GM21619 (cell line): ENCODE data around the gene CADPS.
"Not testable (repeated sequence)": the region's sequence is repeated elsewhere in the genome, so short reads cannot be mapped to it uniquely, and the experiment has no call there.

ENCODE experiments used
- ATAC-seq: cut with Tn5 transposase; IDR thresholded peaks from one replicate; pipeline ENCODE4 v1.9.1; 2021; ENCODE audit not compliant: unreplicated experiment

The CADPS gene

GRCh38 chr3:62602987-62603386 lies 272.2 kb downstream of the CADPS start:
- no peak for ATAC-seq

DNA sequence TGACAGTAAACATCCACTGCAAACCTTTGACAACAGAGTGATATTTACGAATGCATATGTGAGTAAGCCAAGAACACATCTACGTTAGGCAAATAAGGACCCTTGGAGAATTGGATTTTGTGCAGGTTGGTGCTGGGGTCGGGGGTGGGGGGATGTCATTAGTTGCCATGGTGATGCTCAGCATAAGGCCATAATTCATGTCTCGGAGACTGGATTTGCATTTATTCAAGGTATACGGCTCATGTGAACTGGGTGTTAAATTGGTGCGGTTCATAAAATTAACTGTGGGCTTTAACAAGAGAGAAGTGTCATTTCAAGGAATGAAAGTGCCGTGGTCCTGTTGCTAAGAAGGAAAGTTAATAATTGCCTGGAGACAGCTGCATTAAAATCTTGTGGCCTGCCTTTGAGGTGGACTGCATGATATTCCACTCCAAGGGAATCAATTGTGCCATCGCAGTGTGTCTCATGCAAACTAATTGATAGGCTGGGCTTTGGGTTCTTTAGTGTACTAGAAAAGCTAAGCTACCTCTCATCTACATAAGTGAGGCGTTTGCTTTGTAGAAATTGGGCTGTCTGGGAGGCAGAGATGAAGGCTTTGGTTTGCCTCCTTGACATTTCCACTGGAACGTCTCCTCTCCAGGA lies 273.0 kb downstream of the CADPS start:
- ATAC-seq: no peak

DNA sequence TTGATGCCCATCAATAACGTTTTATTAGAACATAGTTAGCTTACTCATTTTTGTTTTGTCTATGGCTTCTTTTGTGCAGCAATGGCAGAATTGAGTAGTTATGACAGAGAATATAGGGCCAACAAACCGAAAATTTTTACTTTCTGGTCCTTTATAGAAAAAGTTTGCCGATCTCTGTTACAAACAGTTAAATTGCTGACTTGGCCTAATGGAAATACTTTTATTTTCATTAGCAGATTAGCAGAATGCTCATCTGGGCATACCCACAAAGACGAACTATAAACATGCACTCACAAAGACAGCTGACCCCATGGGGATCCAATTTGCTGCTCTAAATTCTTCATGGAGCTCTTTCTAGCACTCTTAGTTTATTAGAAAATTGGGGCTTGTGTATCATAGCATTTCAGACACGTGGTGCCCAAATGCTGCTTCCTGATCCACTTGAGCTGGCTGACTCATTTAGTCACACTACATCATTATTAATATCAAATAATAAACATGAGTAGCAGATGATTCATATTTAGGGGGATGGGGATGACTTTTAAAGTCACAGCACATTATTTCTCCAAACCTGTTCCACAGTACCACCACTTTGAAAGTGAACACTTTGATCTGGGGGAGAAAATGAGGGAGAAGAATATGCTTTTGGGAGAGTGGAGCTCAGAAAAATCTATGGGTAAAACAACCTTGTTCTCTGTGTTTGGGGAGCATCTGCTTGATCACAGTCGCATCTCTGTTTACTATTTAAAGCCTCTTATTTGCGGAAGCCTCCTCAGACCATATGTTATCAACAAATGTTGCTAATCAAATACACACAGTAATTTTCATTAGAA lies 273.8 kb downstream of the CADPS start:
- no peak for ATAC-seq

DNA sequence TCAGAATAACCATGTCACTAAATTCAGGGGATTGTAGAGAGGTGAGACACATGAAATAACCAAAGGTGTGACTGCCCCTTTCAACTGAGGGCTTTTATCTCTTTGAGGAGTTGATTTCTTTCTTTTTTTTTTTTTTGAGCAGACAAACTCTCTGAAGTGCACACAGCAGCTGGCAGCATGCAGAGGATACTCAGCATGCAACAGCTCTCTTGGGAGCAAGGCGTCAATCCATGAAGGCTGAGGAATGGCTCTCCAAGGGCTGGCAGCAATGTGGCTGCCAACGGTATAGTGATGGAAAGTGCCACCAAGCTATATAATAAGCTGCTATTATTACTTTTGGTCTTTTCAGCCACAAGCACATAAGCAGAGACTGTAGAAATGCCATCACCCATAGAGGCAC lies 275.2 kb downstream of the CADPS start:
- ATAC-seq: no peak

GRCh38 chr3:62597491-62597890 lies 277.7 kb downstream of the CADPS start:
- no peak for ATAC-seq

DNA sequence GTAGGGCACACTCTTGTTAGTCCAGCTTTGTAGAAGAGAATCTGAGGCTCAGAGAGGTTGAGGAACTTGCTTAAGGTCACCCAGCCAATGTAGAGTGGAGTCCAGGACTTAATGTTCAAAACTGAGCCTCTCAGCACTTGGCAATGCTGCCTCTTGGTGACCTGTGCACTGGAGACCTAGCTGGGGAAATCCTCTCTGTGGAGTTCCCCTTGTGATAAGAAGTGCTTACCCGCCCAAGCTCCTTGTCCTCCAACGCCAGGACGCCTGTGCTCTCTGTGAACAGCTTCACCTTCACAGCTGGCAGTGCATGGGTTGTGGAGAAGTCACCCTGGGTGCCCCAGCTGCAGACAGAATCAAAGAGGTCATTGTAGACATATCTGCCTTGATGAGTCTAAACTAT lies 282.8 kb downstream of the CADPS start:
- ATAC-seq: no peak

DNA sequence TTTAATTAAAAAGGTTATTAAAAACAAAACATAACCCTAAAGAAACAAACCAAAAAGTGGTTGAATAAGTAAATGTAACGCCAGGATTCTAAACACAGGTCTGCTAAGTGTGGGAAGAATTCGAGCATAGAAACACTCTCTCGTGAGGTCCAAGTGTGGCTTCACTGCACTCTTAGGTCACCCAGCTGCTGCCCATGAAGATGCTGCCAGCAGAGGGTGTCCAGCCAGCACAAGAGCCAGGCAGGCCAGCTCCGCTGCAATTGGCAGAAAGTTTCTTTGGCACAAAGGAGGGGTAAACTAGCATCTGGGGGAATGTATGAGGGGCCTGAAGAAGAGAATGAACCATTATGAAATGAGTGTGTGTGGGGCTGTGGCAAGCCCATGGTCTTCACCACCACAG lies 286.1 kb downstream of the CADPS start:
- no peak for ATAC-seq

DNA sequence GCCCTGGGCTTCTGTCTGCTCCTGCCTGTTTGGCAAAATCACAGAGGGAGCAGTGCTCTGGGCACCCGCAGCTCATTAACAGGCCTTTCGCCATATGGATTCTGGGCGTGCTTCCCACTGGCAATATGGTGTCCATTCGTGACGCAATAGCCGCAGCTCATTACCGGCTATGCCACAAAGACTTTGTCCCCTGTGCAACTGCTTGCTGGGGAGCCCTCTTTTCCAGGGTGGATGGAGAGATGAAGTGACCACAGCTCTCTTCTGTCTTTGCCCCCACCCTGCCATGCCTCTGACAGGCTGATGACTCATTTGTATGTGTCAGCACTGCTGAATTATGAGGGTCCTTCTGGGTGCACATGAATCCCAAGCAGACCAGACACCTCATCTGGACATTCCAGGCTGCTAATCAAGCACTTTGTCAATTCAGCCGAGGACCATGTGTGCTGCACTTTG lies 287.6 kb downstream of the CADPS start:
- ATAC-seq: no peak

DNA sequence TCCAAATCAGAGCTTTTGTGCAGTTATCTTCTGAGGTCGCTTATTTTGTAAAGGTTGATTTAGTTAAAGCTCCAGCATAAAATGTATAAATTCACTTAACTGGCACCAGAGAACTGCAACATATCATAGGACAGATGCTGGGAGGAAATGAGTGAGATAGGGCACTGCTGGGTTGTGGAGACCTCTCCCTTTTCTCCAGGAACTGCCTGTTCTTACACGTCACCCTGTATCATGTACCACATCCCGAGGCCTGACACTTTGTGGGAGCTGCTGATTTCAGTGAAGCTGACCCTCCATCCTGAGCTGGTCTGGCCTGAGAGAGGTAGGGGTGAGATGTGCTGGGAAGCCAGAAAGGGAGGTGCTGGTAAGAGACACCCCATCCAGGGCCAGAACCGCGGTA lies 288.0 kb downstream of the CADPS start:
- no peak for ATAC-seq

GRCh38 chr3:62586356-62586755 lies 288.9 kb downstream of the CADPS start:
- no peak for ATAC-seq

GRCh38 chr3:62585861-62586260 lies 289.4 kb downstream of the CADPS start:
- no peak for ATAC-seq

GRCh38 chr3:62584636-62585035 lies 290.6 kb downstream of the CADPS start:
- no peak for ATAC-seq

- ATAC-seq: no peak
These were observed 292.6 kb downstream of the CADPS start for GRCh38 chr3:62582495-62583172.

DNA sequence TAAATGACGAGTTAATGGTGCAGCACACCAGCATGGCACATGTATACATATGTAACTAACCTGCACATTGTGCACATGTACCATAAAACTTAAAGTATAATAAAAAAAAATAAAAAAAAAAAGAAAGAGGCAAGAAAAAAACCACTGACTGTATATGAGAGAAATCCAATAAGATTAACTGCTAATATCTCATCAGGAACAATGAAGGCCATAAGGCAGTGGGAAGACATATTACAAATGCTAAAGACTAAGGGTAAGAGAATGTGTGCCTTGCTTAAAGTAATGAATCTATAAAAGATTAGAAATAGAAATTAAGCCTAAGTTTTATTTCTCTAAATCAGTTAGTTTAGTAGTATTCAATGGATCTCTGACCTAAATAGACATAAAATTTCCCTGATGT lies 294.7 kb downstream of the CADPS start:
- not testable (repeated sequence) for ATAC-seq

GRCh38 chr3:62577153-62577552 lies 298.1 kb downstream of the CADPS start:
- ATAC-seq: no peak

DNA sequence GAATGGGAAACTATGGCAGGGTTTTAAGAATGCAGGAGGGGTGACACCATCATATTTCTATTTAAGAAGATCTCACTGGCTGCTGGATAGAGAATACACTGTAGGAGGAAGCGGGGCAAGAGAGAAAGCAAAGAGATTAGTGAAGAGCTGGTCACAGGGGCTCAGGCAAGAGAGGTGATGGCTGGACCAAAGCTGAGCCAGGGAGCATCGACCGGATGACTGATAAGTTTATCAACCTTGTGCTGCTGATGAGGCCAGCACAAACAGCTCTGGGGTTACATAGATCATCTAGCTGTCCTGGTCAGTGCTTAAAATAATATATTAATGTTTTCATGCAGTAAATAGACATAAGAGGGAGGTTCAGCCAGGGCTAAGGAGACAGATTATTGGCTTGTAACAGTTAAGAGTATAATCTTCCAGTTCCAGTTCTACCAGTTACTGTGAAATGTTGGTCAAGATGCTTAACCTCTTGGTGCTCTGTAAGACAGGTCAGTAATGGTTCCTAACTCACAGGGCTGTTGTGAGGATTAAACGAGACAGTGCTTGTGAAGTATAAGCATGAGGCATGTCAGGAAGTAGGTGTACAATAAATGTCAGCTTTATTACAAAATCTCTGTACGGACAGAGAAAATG lies 300.8 kb downstream of the CADPS start:
- no peak for ATAC-seq

- ATAC-seq: no peak
These were observed 303.3 kb downstream of the CADPS start for GRCh38 chr3:62571916-62572315.

DNA sequence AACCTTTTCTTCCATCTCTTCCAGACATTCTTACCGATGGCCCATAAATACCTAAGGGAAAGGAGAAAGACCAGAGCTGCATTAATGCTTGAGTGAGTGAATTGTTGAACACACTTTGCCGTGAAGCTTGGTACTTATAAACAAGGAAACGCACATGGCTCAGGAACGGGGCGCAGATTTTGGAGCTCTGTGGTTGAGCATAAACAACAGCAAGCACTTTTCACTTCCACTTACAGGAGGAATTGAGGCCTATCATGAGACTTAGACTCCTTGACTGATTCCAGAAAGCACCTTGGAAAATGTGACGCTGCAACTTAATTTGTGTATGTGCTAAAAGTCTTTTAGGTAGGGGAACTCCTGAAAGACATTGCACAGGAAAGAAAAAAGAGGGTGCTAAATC lies 304.3 kb downstream of the CADPS start:
- no peak for ATAC-seq

GRCh38 chr3:62569609-62570008 lies 305.6 kb downstream of the CADPS start:
- ATAC-seq: no peak

- no peak for ATAC-seq
These were observed 307.9 kb downstream of the CADPS start for GRCh38 chr3:62567097-62568021.
